T-helper 1 cell treated with Interleukin-12 subunit alpha and Interleukin-12 subunit beta and Interleukin-4 antibody, amounts not matched to agents 30 ng/mL and 1 ng/mL, for 36 hours (primary cell): Measurements from ENCODE around the gene TAGLN2. TPM values are rescaled to one million over a fixed set of nuclear protein-coding genes. Genes with fewer than 3 reads are reported as not detected.
"Not testable (repeated sequence)": the region's sequence is repeated elsewhere in the genome, so short reads cannot be mapped to it uniquely, and the experiment has no call there.

Experiments
- intact Hi-C: fragments of 100-400 bp; cut with micrococcal nuclease; formaldehyde crosslinking; loops from one replicate; pipeline ENCODE4 v1.15.1; 2024
- total RNA-seq: library from RNA; stranded (reverse); gene quantifications from 2 replicates; pipeline ENCODE4 v1.2.3, GENCODE V29; 2022

Gene TAGLN2
- total RNA-seq, 1 donor from 2014 or later = 411 TPM

GRCh38 chr1:159908031-159908940 lies 17.0 kb downstream of the TAGLN2 start:
- intact Hi-C loops = no loop called here

GRCh38 chr1:159906960-159907359 lies 18.3 kb downstream of the TAGLN2 start:
- intact Hi-C loops = no loop called here

GRCh38 chr1:159904036-159904435 lies 21.3 kb downstream of the TAGLN2 start:
- intact Hi-C loops = not testable (repeated sequence)

- intact Hi-C loops = no loop called here
These were observed 22.8 kb downstream of the TAGLN2 start for GRCh38 chr1:159902541-159902940.

GRCh38 chr1:159900755-159901360 lies 24.4 kb downstream of the TAGLN2 start:
- intact Hi-C loops = no loop called here

- intact Hi-C loops = no loop called here
These were observed 25.1 kb downstream of the TAGLN2 start, which contains the start of gene CFAP45 for GRCh38 chr1:159900086-159900680. TSS of gene CFAP45 (minus strand) at chr1:159900165. CDS start at chr1:159900098, 67 bp downstream.

- intact Hi-C loops = not testable (repeated sequence)
These were observed 25.7 kb downstream of the TAGLN2 start for GRCh38 chr1:159899634-159900033.

- intact Hi-C loops = no loop called here
These were observed 26.8 kb downstream of the TAGLN2 start for GRCh38 chr1:159898527-159898926.

GRCh38 chr1:159897962-159898361 lies 27.3 kb downstream of the TAGLN2 start:
- intact Hi-C loops = no loop called here

GRCh38 chr1:159896546-159896930 lies 28.8 kb downstream of the TAGLN2 start:
- intact Hi-C loops = no loop called here

GRCh38 chr1:159895836-159896545 lies 29.3 kb downstream of the TAGLN2 start:
- intact Hi-C loops = no loop called here

- intact Hi-C loops = no loop called here
These were observed 30.0 kb downstream of the TAGLN2 start for GRCh38 chr1:159895286-159895685.

GRCh38 chr1:159892944-159893343 lies 32.4 kb downstream of the TAGLN2 start:
- intact Hi-C loops = loop anchor here (1.0 to 5.0 kb wide), 3 partner anchors 52 to 681 kb away; partner anchors contain the start of gene IGSF9

- intact Hi-C loops = loop anchor here (1.0 to 5.0 kb wide), 7 partner anchors 32 to 731 kb away; partner anchors contain the start of genes DUSP23, IGSF9 and SLAMF8
These were observed 33.8 kb downstream of the TAGLN2 start for GRCh38 chr1:159891275-159892157.

- intact Hi-C loops = loop anchor here (2.0 to 5.0 kb wide), 3 partner anchors 64 to 730 kb away; partner anchors contain the start of gene SLAMF8
These were observed 34.9 kb downstream of the TAGLN2 start for GRCh38 chr1:159890390-159890789.

GRCh38 chr1:159889821-159890252 lies 35.5 kb downstream of the TAGLN2 start:
- intact Hi-C loops = loop anchor here (2.0 to 5.0 kb wide), 3 partner anchors 63 to 729 kb away; partner anchors contain the start of gene SLAMF8

GRCh38 chr1:159889202-159889601 lies 36.1 kb downstream of the TAGLN2 start:
- intact Hi-C loops = no loop called here

- intact Hi-C loops = no loop called here
These were observed 41.0 kb downstream of the TAGLN2 start for GRCh38 chr1:159884296-159884695.

- intact Hi-C loops = no loop called here
These were observed 42.2 kb downstream of the TAGLN2 start for GRCh38 chr1:159883134-159883533.

- intact Hi-C loops = no loop called here
These were observed 42.8 kb downstream of the TAGLN2 start for GRCh38 chr1:159882527-159882862.
